K562 (cell line): ENCODE measurements around the gene LINGO3. TPM values are rescaled to one million over a fixed set of nuclear protein-coding genes. Genes with fewer than 3 reads are reported as not detected.

Experiments used
- DACH1 ChIP-seq: fragments of 450-650 bp; IDR thresholded peaks from 2 replicates; pipeline ENCODE4 v1.6.1; 2018; ENCODE audit not compliant: partially characterized antibody
- ETS2 ChIP-seq: IDR thresholded peaks from 2 replicates; pipeline ENCODE4 v1.6.1; 2016; ENCODE audit warnings: borderline replicate concordance, missing genetic modification characterization, mild to moderate bottlenecking, moderate library complexity, missing compliant biosample characterization; ENCODE audit not compliant: poor library complexity, severe bottlenecking
- FOS ChIP-seq: IDR thresholded peaks from 3 replicates; pipeline ENCODE4 v1.6.1; 2011; ENCODE audit not compliant: insufficient read length; ENCODE audit errors: extremely low read depth
- FOXP1 ChIP-seq: sonication (generic); formaldehyde crosslinking; IDR thresholded peaks from 2 replicates; pipeline ENCODE4 v1.8.0; 2022; ENCODE audit warnings: mild to moderate bottlenecking, missing genetic modification reagents
- HMG20B ChIP-seq: fragments of 250-450 bp; sonication (Bioruptor Pico); IDR thresholded peaks from 2 replicates; pipeline ENCODE4 v1.5.0; 2021; ENCODE audit warnings: mild to moderate bottlenecking
- KAT7 ChIP-seq: sonication (generic); formaldehyde crosslinking; IDR thresholded peaks from 2 replicates; pipeline ENCODE4 v1.8.0; 2022; ENCODE audit warnings: missing genetic modification reagents, mild to moderate bottlenecking, borderline replicate concordance
- MYBL2 ChIP-seq, 2 experiments: fragments of 450-650 bp in 1 of 2; sonication (generic) in 1 of 2; formaldehyde crosslinking in 1 of 2; IDR thresholded peaks; 2 replicates each; pipeline versions ENCODE4 v1.6.1 to v1.8.1; 2017 to 2022; ENCODE audit warnings: borderline replicate concordance in 1 of 2, inconsistent platforms in 1 of 2, low read depth in 1 of 2, mild to moderate bottlenecking in 1 of 2, missing genetic modification reagents in 1 of 2, moderate library complexity in 1 of 2
- NFE2 ChIP-seq: IDR thresholded peaks from 2 replicates; pipeline ENCODE4 v1.6.1; 2014; ENCODE audit warnings: antibody characterized with exemption, low read depth
- NR3C1 ChIP-seq: sonication (generic); formaldehyde crosslinking; IDR thresholded peaks from 2 replicates; pipeline ENCODE4 v1.8.1; 2022; ENCODE audit warnings: missing genetic modification reagents
- PHB2 ChIP-seq: fragments of 450-650 bp; IDR thresholded peaks from 2 replicates; pipeline ENCODE4 v1.6.1; 2017; ENCODE audit warnings: low read depth
- POLR2AphosphoS5 ChIP-seq: IDR thresholded peaks from 2 replicates; pipeline ENCODE4 v1.6.1; 2011; ENCODE audit warnings: mild to moderate bottlenecking, low read depth, low read length, moderate library complexity; ENCODE audit not compliant: control insufficient read depth, insufficient read depth
- POLR3G ChIP-seq: IDR thresholded peaks from 2 replicates; pipeline ENCODE4 v1.6.1; 2011; ENCODE audit not compliant: insufficient read length, insufficient replicate concordance; ENCODE audit errors: extremely low read depth
- PTTG1 ChIP-seq: fragments of 450-650 bp; IDR thresholded peaks from 2 replicates; pipeline ENCODE4 v1.6.1; 2016; ENCODE audit warnings: low read depth, mild to moderate bottlenecking, missing genetic modification characterization, missing compliant biosample characterization
- RAD21 ChIP-seq, 2 experiments: fragments of 250-450 bp in 1 of 2; fragments of 450-650 bp in 1 of 2; sonication (Bioruptor Pico) in 1 of 2; formaldehyde crosslinking in 1 of 2; IDR thresholded peaks in 1 of 2; conservative IDR thresholded peaks in 1 of 2; 2 replicates each; pipeline versions ENCODE4 v1.4.0 to v1.8.0; 2020 to 2022; ENCODE audit warnings: mild to moderate bottlenecking in 2 of 2, moderate library complexity in 1 of 2
- RFX1 ChIP-seq: fragments of 450-650 bp; IDR thresholded peaks from 2 replicates; pipeline ENCODE4 v1.6.1; 2016; ENCODE audit warnings: mild to moderate bottlenecking, moderate library complexity
- RFX7 ChIP-seq: fragments of 250-450 bp; sonication (Bioruptor Pico); IDR thresholded peaks from 2 replicates; pipeline ENCODE4 v1.5.1; 2021; ENCODE audit warnings: mild to moderate bottlenecking
- SAFB2 ChIP-seq: fragments of 200-400 bp; formaldehyde crosslinking; IDR thresholded peaks from 2 replicates; pipeline ENCODE4 v1.6.1; 2018; ENCODE audit warnings: borderline replicate concordance, low read length, low read depth, moderate library complexity; ENCODE audit not compliant: severe bottlenecking
- TCFL5 ChIP-seq: fragments of 250-450 bp; sonication (Bioruptor Pico); conservative IDR thresholded peaks from 2 replicates; pipeline ENCODE4 v1.6.1; 2021; ENCODE audit warnings: mild to moderate bottlenecking, moderate library complexity, matching md5 sums
- ZNF324 ChIP-seq: fragments of 250-450 bp; sonication (Bioruptor Pico); IDR thresholded peaks from 2 replicates; pipeline ENCODE4 v1.4.0; 2020; ENCODE audit warnings: mild to moderate bottlenecking
- ZNF764 ChIP-seq: fragments of 250-450 bp; sonication (Bioruptor Pico); IDR thresholded peaks from 2 replicates; pipeline ENCODE4 v1.4.0; 2020; ENCODE audit warnings: low read depth, mild to moderate bottlenecking, moderate library complexity
- ZNF766 ChIP-seq: fragments of 200-800 bp; sonication (Bioruptor generic); conservative IDR thresholded peaks from 2 replicates; pipeline ENCODE4 v1.6.1; 2016; ENCODE audit warnings: missing genetic modification characterization, missing compliant biosample characterization
- ZNF830 ChIP-seq: fragments of 250-450 bp; sonication (Bioruptor Pico); IDR thresholded peaks from 2 replicates; pipeline ENCODE4 v1.5.0; 2021; ENCODE audit warnings: mild to moderate bottlenecking
- polyA plus RNA-seq, 8 experiments: library from polyadenylated mRNA; depleted of rRNA in 4 of 8; stranded (reverse) in 5 of 8; unstranded in 3 of 8; fragments of >200 nt; fragmentation: Nextera tagmentation in 2 of 8; fragmentation: Illumina TruSeq in 1 of 8; extraction: Ambion mirVana in 2 of 8; extraction: Trizol in 1 of 8; gene quantifications; 2 replicates each; pipeline versions ENCODE4 v1.2.1 to v1.2.3, GENCODE V29; 2011 to 2014; ENCODE audit warnings: inconsistent platforms in 1 of 8, missing spikeins in 1 of 8
- total RNA-seq, 7 experiments: library from RNA; depleted of rRNA in 6 of 7; stranded (reverse); fragments of >200 nt in 6 of 7; fragmentation: Illumina TruSeq in 2 of 7; extraction: Trizol in 2 of 7; gene quantifications; 2 replicates each; pipeline versions ENCODE4 v1.2.1 to v1.2.3, GENCODE V29; 2011 to 2021; ENCODE audit warnings: low replicate concordance in 1 of 7
- TF ChIP-seq, protein P1 (sequence below): fragments of 450-650 bp; formaldehyde crosslinking; IDR thresholded peaks from 2 replicates; pipeline ENCODE4 v1.4.0; 2020; ENCODE audit warnings: mild to moderate bottlenecking, moderate library complexity
- TF ChIP-seq, protein P2 (sequence below), 2 experiments: fragments of 450-650 bp; IDR thresholded peaks; 2 replicates each; pipeline ENCODE4 v1.6.1; 2016
- TF ChIP-seq, protein P3 (sequence below): fragments of 250-450 bp; sonication (Bioruptor Pico); IDR thresholded peaks from 2 replicates; pipeline ENCODE4 v1.8.0; 2022; ENCODE audit warnings: inconsistent platforms, mild to moderate bottlenecking, moderate library complexity, borderline replicate concordance

Gene LINGO3
- total and polyA plus RNA-seq, 9 of the 15 experiments (the other 6 are each of a cell fraction or from before 2014, with no cell fraction given), result 0.03 to 0.05 (median 0.03) TPM; not detected in 6

DNA sequence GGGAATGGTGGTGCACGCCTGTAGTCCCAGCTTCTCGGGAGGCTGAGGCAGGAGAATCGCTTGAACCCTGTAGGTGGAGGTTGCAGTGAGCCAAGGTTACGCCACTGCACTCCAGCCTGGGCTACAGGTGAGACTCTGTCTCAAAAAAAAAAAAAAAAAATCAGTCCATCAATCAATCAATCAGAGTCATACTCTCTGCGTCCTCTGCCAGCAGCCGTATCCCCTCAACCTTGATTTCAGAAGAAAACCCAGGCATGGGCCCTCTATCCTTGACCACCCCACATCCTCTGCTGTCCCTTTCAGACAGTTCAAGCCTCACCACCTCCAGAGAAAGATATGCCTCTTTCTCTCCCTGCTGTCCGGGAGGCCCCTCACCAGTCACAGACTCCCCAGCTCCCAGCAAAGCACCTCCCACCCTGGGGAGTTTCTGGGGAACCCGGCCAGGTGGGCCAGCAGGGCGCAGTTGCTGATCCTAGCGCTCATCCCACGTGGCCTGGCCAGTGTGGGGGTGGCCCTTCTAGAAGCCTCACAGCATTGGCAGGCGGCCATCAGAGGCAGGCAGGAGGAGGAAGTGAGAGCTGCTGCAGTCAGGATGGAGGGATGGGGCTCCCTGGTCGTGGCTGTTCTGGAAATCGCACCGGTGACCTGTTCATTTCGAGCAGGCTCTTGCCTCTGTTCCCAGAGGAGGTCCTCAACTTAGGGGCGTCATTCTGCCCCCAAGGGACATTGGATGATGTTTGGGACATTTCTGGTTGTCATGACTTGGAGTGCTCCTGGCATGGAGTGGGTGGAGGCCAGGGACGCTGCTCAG is 41.6 kb downstream of the LINGO3 start (continued):
- TF ChIP-seq, protein P1, sequence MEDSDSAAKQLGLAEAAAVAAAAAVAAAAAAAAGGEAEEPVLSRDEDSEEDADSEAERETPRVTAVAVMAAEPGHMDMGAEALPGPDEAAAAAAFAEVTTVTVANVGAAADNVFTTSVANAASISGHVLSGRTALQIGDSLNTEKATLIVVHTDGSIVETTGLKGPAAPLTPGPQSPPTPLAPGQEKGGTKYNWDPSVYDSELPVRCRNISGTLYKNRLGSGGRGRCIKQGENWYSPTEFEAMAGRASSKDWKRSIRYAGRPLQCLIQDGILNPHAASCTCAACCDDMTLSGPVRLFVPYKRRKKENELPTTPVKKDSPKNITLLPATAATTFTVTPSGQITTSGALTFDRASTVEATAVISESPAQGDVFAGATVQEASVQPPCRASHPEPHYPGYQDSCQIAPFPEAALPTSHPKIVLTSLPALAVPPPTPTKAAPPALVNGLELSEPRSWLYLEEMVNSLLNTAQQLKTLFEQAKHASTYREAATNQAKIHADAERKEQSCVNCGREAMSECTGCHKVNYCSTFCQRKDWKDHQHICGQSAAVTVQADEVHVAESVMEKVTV (CRISPR knock-in tag), result no peak
- TF ChIP-seq ZNF766 (CRISPR knock-in tag) (no peak), PTTG1 (tag) (no peak), ZNF324 (CRISPR knock-in tag) (no peak), ETS2 (tag) (no peak), KAT7 (CRISPR knock-in tag) (no peak), ZNF830 (CRISPR knock-in tag) (no peak), RFX7 (CRISPR knock-in tag) (no peak), SAFB2 (no peak), MYBL2 (IDR thresholded peaks at IDR 0.05; ENCODE audit: low read depth) (no peak), MYBL2 (CRISPR knock-in tag; IDR thresholded peaks at IDR 0.05; ENCODE audit: borderline replicate concordance) (no peak), HMG20B (no peak), FOS (no peak), POLR3G (no peak), POLR2AphosphoS5 (no peak), TCFL5 (no peak), PHB2 (no peak), FOXP1 (CRISPR knock-in tag) (no peak), RFX1 (no peak), RAD21 (CRISPR knock-in tag; conservative IDR thresholded peaks at IDR 0.05 in 1 of 2, IDR thresholded peaks at IDR 0.05 in 1 of 2) (no peak), NR3C1 (CRISPR knock-in tag) (no peak), DACH1 (no peak), NFE2 (no peak), ZNF764 (CRISPR knock-in tag) (no peak)
- TF ChIP-seq, protein P2, sequence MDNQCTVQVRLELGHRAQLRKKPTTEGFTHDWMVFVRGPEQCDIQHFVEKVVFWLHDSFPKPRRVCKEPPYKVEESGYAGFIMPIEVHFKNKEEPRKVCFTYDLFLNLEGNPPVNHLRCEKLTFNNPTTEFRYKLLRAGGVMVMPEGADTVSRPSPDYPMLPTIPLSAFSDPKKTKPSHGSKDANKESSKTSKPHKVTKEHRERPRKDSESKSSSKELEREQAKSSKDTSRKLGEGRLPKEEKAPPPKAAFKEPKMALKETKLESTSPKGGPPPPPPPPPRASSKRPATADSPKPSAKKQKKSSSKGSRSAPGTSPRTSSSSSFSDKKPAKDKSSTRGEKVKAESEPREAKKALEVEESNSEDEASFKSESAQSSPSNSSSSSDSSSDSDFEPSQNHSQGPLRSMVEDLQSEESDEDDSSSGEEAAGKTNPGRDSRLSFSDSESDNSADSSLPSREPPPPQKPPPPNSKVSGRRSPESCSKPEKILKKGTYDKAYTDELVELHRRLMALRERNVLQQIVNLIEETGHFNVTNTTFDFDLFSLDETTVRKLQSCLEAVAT (IDR thresholded peaks at IDR 0.05), result no peak
- TF ChIP-seq, protein P3, sequence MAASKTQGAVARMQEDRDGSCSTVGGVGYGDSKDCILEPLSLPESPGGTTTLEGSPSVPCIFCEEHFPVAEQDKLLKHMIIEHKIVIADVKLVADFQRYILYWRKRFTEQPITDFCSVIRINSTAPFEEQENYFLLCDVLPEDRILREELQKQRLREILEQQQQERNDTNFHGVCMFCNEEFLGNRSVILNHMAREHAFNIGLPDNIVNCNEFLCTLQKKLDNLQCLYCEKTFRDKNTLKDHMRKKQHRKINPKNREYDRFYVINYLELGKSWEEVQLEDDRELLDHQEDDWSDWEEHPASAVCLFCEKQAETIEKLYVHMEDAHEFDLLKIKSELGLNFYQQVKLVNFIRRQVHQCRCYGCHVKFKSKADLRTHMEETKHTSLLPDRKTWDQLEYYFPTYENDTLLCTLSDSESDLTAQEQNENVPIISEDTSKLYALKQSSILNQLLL, result no peak
